Measurements from ENCODE around the gene DGKI.

DGKI gene

GRCh38 chr7:137732168-137732567 lies 114.6 kb downstream of the DGKI start:
- no peak overlapping the region for H3K14ac ChIP-seq (ENCODE audit: low read length)
- H2AFZ ChIP-seq (ENCODE audit: insufficient read depth, low read length, poor library complexity) = no peak overlapping the region
- no peaks in the 10 kb centered on the region for H3K9me3 ChIP-seq (ENCODE audit: insufficient read depth, low read depth, low read length)
- H4K8ac ChIP-seq (ENCODE audit: low read depth, low read length) = no peak overlapping the region
- no peak overlapping the region for H3K18ac ChIP-seq (ENCODE audit: low read length)
- no peak overlapping the region for H2BK5ac ChIP-seq (ENCODE audit: low read depth, low read length, poor library complexity)
- DNase-seq = no peak
- no peak overlapping the region for H3K23ac ChIP-seq (ENCODE audit: low read length)
- no peak overlapping the region for H2AK5ac ChIP-seq (ENCODE audit: low read length)
- WGBS (ENCODE audit: extremely low coverage, insufficient coverage, insufficient read length) = no CpG with 5 or more reads among the region's 2 CpGs
- H3K27me3 ChIP-seq (ENCODE audit: insufficient read depth, low read length) = no peaks in the 10 kb centered on the region
- no peak overlapping the region for H3K9ac ChIP-seq (ENCODE audit: low read length)
- no peaks in the 10 kb centered on the region for H3K79me2 ChIP-seq (ENCODE audit: control insufficient read depth, insufficient read depth, low read length, poor library complexity)
- no peaks in the 10 kb centered on the region for H3K4me1 ChIP-seq (ENCODE audit: control insufficient read depth in 1 of 2, insufficient read depth in 2 of 2, low read length in 2 of 2)
- no peak overlapping the region for H3K4me2 ChIP-seq (ENCODE audit: low read length)
- no peak overlapping the region for H4K91ac ChIP-seq (ENCODE audit: low read depth, low read length)
- no peak overlapping the region for H2BK120ac ChIP-seq (ENCODE audit: insufficient read depth, low read length, poor library complexity)
- no peak overlapping the region for H3K4me3 ChIP-seq (ENCODE audit: low read depth, low read length)
- H2BK12ac ChIP-seq (ENCODE audit: low read length) = no peak overlapping the region
- no peaks in the 10 kb centered on the region for H3K79me1 ChIP-seq (ENCODE audit: low read length)
- H4K12ac ChIP-seq (ENCODE audit: low read depth, low read length) = no peak overlapping the region
- no peaks in the 10 kb centered on the region for H3K36me3 ChIP-seq (ENCODE audit: control insufficient read depth in 1 of 2, insufficient read depth in 2 of 2, low read length in 2 of 2)
- H3K27ac ChIP-seq (ENCODE audit: low read depth, low read length) = no peak overlapping the region
- no peak overlapping the region for H3K4ac ChIP-seq (ENCODE audit: low read depth, low read length)

GRCh38 chr7:137731436-137731835 lies 115.3 kb downstream of the DGKI start:
- no peaks in the 10 kb centered on the region for H3K79me1 ChIP-seq (ENCODE audit: low read length)
- H4K8ac ChIP-seq (ENCODE audit: low read depth, low read length) = no peak overlapping the region
- H2BK5ac ChIP-seq (ENCODE audit: low read depth, low read length, poor library complexity) = no peak overlapping the region
- no peak overlapping the region for H3K4me2 ChIP-seq (ENCODE audit: low read length)
- H3K79me2 ChIP-seq (ENCODE audit: control insufficient read depth, insufficient read depth, low read length, poor library complexity) = no peaks in the 10 kb centered on the region
- H2AFZ ChIP-seq (ENCODE audit: insufficient read depth, low read length, poor library complexity) = no peak overlapping the region
- no peak overlapping the region for H3K4me3 ChIP-seq (ENCODE audit: low read depth, low read length)
- no peak overlapping the region for H3K23ac ChIP-seq (ENCODE audit: low read length)
- no peaks in the 10 kb centered on the region for H3K36me3 ChIP-seq (ENCODE audit: control insufficient read depth in 1 of 2, insufficient read depth in 2 of 2, low read length in 2 of 2)
- no peaks in the 10 kb centered on the region for H3K27me3 ChIP-seq (ENCODE audit: insufficient read depth, low read length)
- H3K14ac ChIP-seq (ENCODE audit: low read length) = no peak overlapping the region
- H3K9me3 ChIP-seq (ENCODE audit: insufficient read depth, low read depth, low read length) = no peaks in the 10 kb centered on the region
- H3K4me1 ChIP-seq (ENCODE audit: control insufficient read depth in 1 of 2, insufficient read depth in 2 of 2, low read length in 2 of 2) = no peaks in the 10 kb centered on the region
- no peak overlapping the region for H2BK120ac ChIP-seq (ENCODE audit: insufficient read depth, low read length, poor library complexity)
- DNase-seq = no peak
- no peak overlapping the region for H4K12ac ChIP-seq (ENCODE audit: low read depth, low read length)
- no peak overlapping the region for H3K18ac ChIP-seq (ENCODE audit: low read length)
- no peak overlapping the region for H3K27ac ChIP-seq (ENCODE audit: low read depth, low read length)
- H4K91ac ChIP-seq (ENCODE audit: low read depth, low read length) = no peak overlapping the region
- no CpG with 5 or more reads among the region's 5 CpGs for WGBS (ENCODE audit: extremely low coverage, insufficient coverage, insufficient read length)
- H2AK5ac ChIP-seq (ENCODE audit: low read length) = no peak overlapping the region
- H3K4ac ChIP-seq (ENCODE audit: low read depth, low read length) = no peak overlapping the region
- H3K9ac ChIP-seq (ENCODE audit: low read length) = no peak overlapping the region
- H2BK12ac ChIP-seq (ENCODE audit: low read length) = no peak overlapping the region

DNA sequence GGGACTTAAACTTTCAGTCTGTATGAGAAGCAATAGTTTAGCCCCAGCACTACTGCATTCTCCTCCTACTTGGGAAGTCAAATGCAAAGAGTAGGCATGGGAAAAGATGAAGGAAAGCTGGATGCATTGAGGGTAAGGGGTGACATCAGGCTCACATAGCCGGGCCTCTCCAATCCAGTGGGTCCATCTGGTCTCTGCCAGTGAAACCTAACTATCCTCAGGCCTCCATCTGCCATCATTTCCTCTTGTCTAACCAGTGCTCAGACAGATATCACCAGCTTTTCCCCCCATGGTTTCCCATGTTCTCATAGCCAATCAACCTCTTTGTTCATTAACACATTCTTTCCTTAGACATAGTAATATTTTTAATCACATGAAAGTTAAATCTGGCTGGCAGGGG lies 118.3 kb downstream of the DGKI start:
- Histone ChIP-seq H3K18ac (ENCODE audit: low read length) (no peak overlapping the region), H3K4me2 (ENCODE audit: low read length) (no peak overlapping the region), H3K14ac (ENCODE audit: low read length) (no peak overlapping the region), H2AFZ (ENCODE audit: insufficient read depth, low read length, poor library complexity) (no peak overlapping the region), H3K27me3 (ENCODE audit: insufficient read depth, low read length) (no peaks in the 10 kb centered on the region), H4K12ac (ENCODE audit: low read depth, low read length) (no peak overlapping the region), H3K36me3 (ENCODE audit: control insufficient read depth in 1 of 2, insufficient read depth in 2 of 2, low read length in 2 of 2) (no peaks in the 10 kb centered on the region), H3K4me3 (ENCODE audit: low read depth, low read length) (no peak overlapping the region), H3K27ac (ENCODE audit: low read depth, low read length) (no peak overlapping the region), H3K4me1 (ENCODE audit: control insufficient read depth in 1 of 2, insufficient read depth in 2 of 2, low read length in 2 of 2) (no peaks in the 10 kb centered on the region), H2BK120ac (ENCODE audit: insufficient read depth, low read length, poor library complexity) (no peak overlapping the region), H3K4ac (ENCODE audit: low read depth, low read length) (no peak overlapping the region), H2BK5ac (ENCODE audit: low read depth, low read length, poor library complexity) (no peak overlapping the region), H3K9ac (ENCODE audit: low read length) (no peak overlapping the region), H3K79me2 (ENCODE audit: control insufficient read depth, insufficient read depth, low read length, poor library complexity) (no peaks in the 10 kb centered on the region), H2BK12ac (ENCODE audit: low read length) (no peak overlapping the region), H3K23ac (ENCODE audit: low read length) (no peak overlapping the region), H4K8ac (ENCODE audit: low read depth, low read length) (no peak overlapping the region), H3K9me3 (ENCODE audit: insufficient read depth, low read depth, low read length) (no peaks in the 10 kb centered on the region), H4K91ac (ENCODE audit: low read depth, low read length) (no peak overlapping the region), H3K79me1 (ENCODE audit: low read length) (no peaks in the 10 kb centered on the region), H2AK5ac (ENCODE audit: low read length) (no peak overlapping the region)
- DNase-seq = no peak
- no CpG with 5 or more reads among the region's 1 CpG for WGBS (ENCODE audit: extremely low coverage, insufficient coverage, insufficient read length)

- H3K14ac ChIP-seq (ENCODE audit: low read length) = no peak overlapping the region
- WGBS (ENCODE audit: extremely low coverage, insufficient coverage, insufficient read length) = no CpG with 5 or more reads among the region's 2 CpGs
Observed at GRCh38 chr7:137727413-137727812, 119.4 kb downstream of the DGKI start.

More at GRCh38 chr7:137727413-137727812, 119.4 kb downstream of the DGKI start:
- no peak overlapping the region for H2AK5ac ChIP-seq (ENCODE audit: low read length)
- no peak overlapping the region for H2AFZ ChIP-seq (ENCODE audit: insufficient read depth, low read length, poor library complexity)
- H3K4ac ChIP-seq (ENCODE audit: low read depth, low read length) = no peak overlapping the region
- no peak overlapping the region for H4K91ac ChIP-seq (ENCODE audit: low read depth, low read length)
- no peak overlapping the region for H3K27ac ChIP-seq (ENCODE audit: low read depth, low read length)
- no peaks in the 10 kb centered on the region for H3K9me3 ChIP-seq (ENCODE audit: insufficient read depth, low read depth, low read length)
- no peak overlapping the region for H3K9ac ChIP-seq (ENCODE audit: low read length)
- no peak overlapping the region for H2BK5ac ChIP-seq (ENCODE audit: low read depth, low read length, poor library complexity)
- H4K12ac ChIP-seq (ENCODE audit: low read depth, low read length) = no peak overlapping the region
- no peak overlapping the region for H3K18ac ChIP-seq (ENCODE audit: low read length)
- no peak overlapping the region for H3K23ac ChIP-seq (ENCODE audit: low read length)
- no peak for DNase-seq
- no peak overlapping the region for H3K4me3 ChIP-seq (ENCODE audit: low read depth, low read length)
- H4K8ac ChIP-seq (ENCODE audit: low read depth, low read length) = no peak overlapping the region
- no peaks in the 10 kb centered on the region for H3K4me1 ChIP-seq (ENCODE audit: control insufficient read depth in 1 of 2, insufficient read depth in 2 of 2, low read length in 2 of 2)
- no peaks in the 10 kb centered on the region for H3K79me2 ChIP-seq (ENCODE audit: control insufficient read depth, insufficient read depth, low read length, poor library complexity)
- no peak overlapping the region for H3K4me2 ChIP-seq (ENCODE audit: low read length)
- H3K79me1 ChIP-seq (ENCODE audit: low read length) = no peaks in the 10 kb centered on the region
- H3K27me3 ChIP-seq (ENCODE audit: insufficient read depth, low read length) = no peaks in the 10 kb centered on the region
- H2BK12ac ChIP-seq (ENCODE audit: low read length) = no peak overlapping the region
- H2BK120ac ChIP-seq (ENCODE audit: insufficient read depth, low read length, poor library complexity) = no peak overlapping the region
- no peaks in the 10 kb centered on the region for H3K36me3 ChIP-seq (ENCODE audit: control insufficient read depth in 1 of 2, insufficient read depth in 2 of 2, low read length in 2 of 2)

Measured in trophoblast cell (in vitro differentiated cells and primary cell).